HG03521 (cell line): ENCODE data around the gene TRAPPC1.
A peak's percentile ranks its signal among the peaks of the same experiment; 100 is the strongest.
"Not testable (repeated sequence)": the region's sequence is repeated elsewhere in the genome, so short reads cannot be mapped to it uniquely, and the experiment has no call there.

Experiments used
- ATAC-seq: cut with Tn5 transposase; IDR thresholded peaks from one replicate; pipeline ENCODE4 v1.9.1; 2021; ENCODE audit warnings: mild to moderate bottlenecking, moderate library complexity; ENCODE audit not compliant: unreplicated experiment

The TRAPPC1 gene

GRCh38 chr17:7931709-7932482, at the start of gene TRAPPC1, which contains the start of gene CNTROB:
TSS of gene TRAPPC1 (minus strand) at chr17:7931946. CDS start at chr17:7931829, 117 bp downstream.
TSS of gene CNTROB (plus strand) at chr17:7932206. CDS start at chr17:7933080, 874 bp downstream.
- peak; percentile 96 for ATAC-seq

- ATAC-seq = no peak
Measured at GRCh38 chr17:7977805-7978204, 46.1 kb upstream of the TRAPPC1 start.

- ATAC-seq = no peak
Measured at GRCh38 chr17:7977039-7977438, 45.3 kb upstream of the TRAPPC1 start.

GRCh38 chr17:7974638-7975131, 42.9 kb upstream of the TRAPPC1 start:
- no peak for ATAC-seq

- ATAC-seq = no peak
Measured at GRCh38 chr17:7972131-7972785, 40.5 kb upstream of the TRAPPC1 start.

- ATAC-seq = no peak
Measured at GRCh38 chr17:7971651-7972050, 39.9 kb upstream of the TRAPPC1 start.

- no peak for ATAC-seq
Measured at GRCh38 chr17:7969433-7969832, 37.7 kb upstream of the TRAPPC1 start.

- no peak for ATAC-seq
Measured at GRCh38 chr17:7967751-7968150, 36.0 kb upstream of the TRAPPC1 start.

- ATAC-seq = no peak
Measured at GRCh38 chr17:7961421-7961820, 29.7 kb upstream of the TRAPPC1 start.

GRCh38 chr17:7959503-7960253, 27.9 kb upstream of the TRAPPC1 start:
- ATAC-seq = no peak

GRCh38 chr17:7956228-7956965, 24.7 kb upstream of the TRAPPC1 start:
- no peak for ATAC-seq

- ATAC-seq = no peak
Measured at GRCh38 chr17:7955414-7956227, 23.9 kb upstream of the TRAPPC1 start.

- ATAC-seq = not testable (repeated sequence)
Measured at GRCh38 chr17:7953266-7953665, 21.5 kb upstream of the TRAPPC1 start.

- ATAC-seq = no peak
Measured at GRCh38 chr17:7951143-7951792, 19.5 kb upstream of the TRAPPC1 start.

GRCh38 chr17:7950578-7950977, 18.8 kb upstream of the TRAPPC1 start:
- ATAC-seq = no peak

GRCh38 chr17:7947651-7948050, 15.9 kb upstream of the TRAPPC1 start:
- no peak for ATAC-seq

GRCh38 chr17:7946441-7946840, 14.7 kb upstream of the TRAPPC1 start:
- no peak for ATAC-seq

- ATAC-seq = no peak
Measured at GRCh38 chr17:7945651-7946050, 13.9 kb upstream of the TRAPPC1 start.

- no peak for ATAC-seq
Measured at GRCh38 chr17:7944326-7944725, 12.6 kb upstream of the TRAPPC1 start.
